ENCODE measurements around the gene PLBD2. TPM values are rescaled to one million over a fixed set of nuclear protein-coding genes. Genes with fewer than 3 reads are reported as not detected.

PLBD2 gene
- total and polyA plus RNA-seq, 5 donors: 33.7 to 54.3 (median 50.4) TPM

- Histone ChIP-seq H3K4me1 (ENCODE audit: control insufficient read depth, insufficient read depth, low read length) (no peaks in the 10 kb centered on the region), H3K9me3 (ENCODE audit: control insufficient read depth, low read length) (no peaks in the 10 kb centered on the region), H3K27me3 (ENCODE audit: control insufficient read depth, insufficient read depth) (no peaks in the 10 kb centered on the region), H3K27ac (ENCODE audit: low read length) (peak overlapping the region; percentile 53), H3K4me3 (ENCODE audit: low read length) (peak overlapping the region; percentile 65)
- WGBS: 30% methylated on average over 11 of the region's 11 CpGs
- DNase-seq (peak; percentile 71 to 90 (median 84)), ATAC-seq (peak; percentile 45 to 51)
- intact Hi-C loops (cut with DNase I): no loop called here
Measured at GRCh38 chr12:113359133-113359938, 949 bp downstream of the PLBD2 start.

- H3K27ac ChIP-seq (ENCODE audit: low read length): no peak overlapping the region
- intact Hi-C loops (cut with DNase I): no loop called here
- DNase-seq: peak in 2 of 3 donors; percentile 40 to 55
- WGBS: 69% methylated on average over 9 of the region's 9 CpGs
- H3K27me3 ChIP-seq (ENCODE audit: control insufficient read depth, insufficient read depth): no peaks in the 10 kb centered on the region
- no peak overlapping the region for H3K4me3 ChIP-seq (ENCODE audit: low read length)
- H3K4me1 ChIP-seq (ENCODE audit: control insufficient read depth, insufficient read depth, low read length): no peaks in the 10 kb centered on the region
- H3K9me3 ChIP-seq (ENCODE audit: control insufficient read depth, low read length): no peaks in the 10 kb centered on the region
- ATAC-seq: peak in 1 of 2 donors; percentile 2
Measured at GRCh38 chr12:113359939-113360748, 1.8 kb downstream of the PLBD2 start.

DNA sequence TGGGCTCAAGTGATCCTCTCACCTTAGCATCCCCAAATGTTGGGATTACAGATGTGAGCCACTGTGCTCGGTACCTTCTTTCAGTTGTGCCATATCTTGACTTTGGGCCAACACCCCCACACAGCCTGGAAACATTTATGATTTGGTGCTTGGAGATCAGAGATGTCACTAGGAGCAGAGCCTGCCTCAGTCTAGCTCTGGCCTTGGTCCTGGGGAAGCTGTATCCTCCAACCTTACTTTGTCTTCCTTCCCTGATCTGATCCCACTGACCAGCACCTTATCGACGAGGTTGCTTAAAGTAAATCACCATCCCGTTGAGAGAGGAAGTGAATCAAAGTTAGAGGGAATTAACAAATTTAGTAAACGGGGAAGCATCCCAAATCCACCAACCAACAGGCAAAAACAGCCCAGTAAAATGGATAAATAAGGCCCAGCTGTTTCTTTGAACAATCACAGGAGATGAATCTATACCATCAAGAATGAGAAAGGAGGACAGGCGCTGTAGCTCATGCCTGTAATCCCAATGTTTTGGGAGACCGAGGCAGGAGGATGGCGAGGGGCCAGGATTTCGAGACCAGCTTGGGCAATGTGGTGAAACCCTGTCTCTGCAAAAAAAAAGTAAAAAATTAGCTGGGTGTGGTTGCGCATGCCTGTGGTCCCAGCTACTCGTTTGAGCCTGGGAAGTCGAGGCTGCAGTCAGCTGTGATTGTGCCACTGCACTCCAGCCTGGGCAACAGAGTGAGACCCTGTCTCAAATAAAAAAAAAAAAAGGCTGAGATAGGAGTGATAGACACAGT, 3.4 kb downstream of the PLBD2 start:
- H3K27ac ChIP-seq (ENCODE audit: low read length): no peak overlapping the region
- intact Hi-C loops (cut with DNase I): no loop called here
- H3K27me3 ChIP-seq (ENCODE audit: control insufficient read depth, insufficient read depth): no peaks in the 10 kb centered on the region
- no peaks in the 10 kb centered on the region for H3K9me3 ChIP-seq (ENCODE audit: control insufficient read depth, low read length)
- 68% methylated on average over 12 of the region's 12 CpGs for WGBS
- ATAC-seq: no peak
- peaks cover 3% of the 10 kb centered on the region for H3K4me1 ChIP-seq (ENCODE audit: control insufficient read depth, insufficient read depth, low read length)
- DNase-seq: peak in 1 of 3 donors; percentile 37
- no peak overlapping the region for H3K4me3 ChIP-seq (ENCODE audit: low read length)

DNA sequence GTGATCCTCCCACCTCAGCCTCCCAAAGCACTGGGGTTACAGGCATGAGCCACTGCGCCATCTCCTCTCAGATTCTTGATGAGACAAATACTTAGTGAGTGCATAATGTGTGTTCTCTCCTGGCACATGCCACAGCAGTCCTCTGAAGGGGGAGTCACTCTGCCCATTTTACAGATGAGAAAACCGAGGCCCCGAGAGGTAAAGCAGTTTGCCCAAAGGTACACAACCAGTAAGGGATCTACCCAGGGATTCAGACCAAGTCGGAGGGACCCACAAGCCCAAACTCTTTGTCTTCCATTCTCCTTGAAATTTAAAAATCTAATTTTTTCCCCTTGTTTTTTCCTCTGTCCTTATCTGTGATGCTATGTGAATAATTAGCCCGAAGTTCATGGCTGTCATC, 6.3 kb downstream of the PLBD2 start:
- Histone ChIP-seq H3K27me3 (ENCODE audit: control insufficient read depth, insufficient read depth) (no peaks in the 10 kb centered on the region), H3K4me1 (ENCODE audit: control insufficient read depth, insufficient read depth, low read length) (peaks cover 3% of the 10 kb centered on the region), H3K4me3 (ENCODE audit: low read length) (no peak overlapping the region), H3K27ac (ENCODE audit: low read length) (no peak overlapping the region), H3K9me3 (ENCODE audit: control insufficient read depth, low read length) (no peaks in the 10 kb centered on the region)
- intact Hi-C loops (cut with DNase I): no loop called here
- ATAC-seq (no peak), DNase-seq (no peak)
- WGBS: 95% methylated on average over 5 of the region's 5 CpGs

GRCh38 chr12:113365639-113366395, 7.4 kb downstream of the PLBD2 start:
- intact Hi-C loops (cut with DNase I): no loop called here
- ATAC-seq (no peak), DNase-seq (no peak)
- 72% methylated on average over 7 of the region's 7 CpGs for WGBS
- Histone ChIP-seq H3K9me3 (ENCODE audit: control insufficient read depth, low read length) (no peaks in the 10 kb centered on the region), H3K4me3 (ENCODE audit: low read length) (no peak overlapping the region), H3K27me3 (ENCODE audit: control insufficient read depth, insufficient read depth) (no peaks in the 10 kb centered on the region), H3K4me1 (ENCODE audit: control insufficient read depth, insufficient read depth, low read length) (peaks cover 3% of the 10 kb centered on the region), H3K27ac (ENCODE audit: low read length) (peak overlapping the region; percentile 17)

- Histone ChIP-seq H3K4me1 (ENCODE audit: control insufficient read depth, insufficient read depth, low read length) (peaks cover 3% of the 10 kb centered on the region), H3K27ac (ENCODE audit: low read length) (peak overlapping the region; percentile 52), H3K4me3 (ENCODE audit: low read length) (no peak overlapping the region), H3K27me3 (ENCODE audit: control insufficient read depth, insufficient read depth) (no peaks in the 10 kb centered on the region), H3K9me3 (ENCODE audit: control insufficient read depth, low read length) (no peaks in the 10 kb centered on the region)
- ATAC-seq (peak; percentile 62 to 66), DNase-seq (no peak)
- intact Hi-C loops (cut with DNase I): no loop called here
- 56% methylated on average over 4 of the region's 4 CpGs for WGBS
Measured at GRCh38 chr12:113366827-113367226, 8.4 kb downstream of the PLBD2 start.

DNA sequence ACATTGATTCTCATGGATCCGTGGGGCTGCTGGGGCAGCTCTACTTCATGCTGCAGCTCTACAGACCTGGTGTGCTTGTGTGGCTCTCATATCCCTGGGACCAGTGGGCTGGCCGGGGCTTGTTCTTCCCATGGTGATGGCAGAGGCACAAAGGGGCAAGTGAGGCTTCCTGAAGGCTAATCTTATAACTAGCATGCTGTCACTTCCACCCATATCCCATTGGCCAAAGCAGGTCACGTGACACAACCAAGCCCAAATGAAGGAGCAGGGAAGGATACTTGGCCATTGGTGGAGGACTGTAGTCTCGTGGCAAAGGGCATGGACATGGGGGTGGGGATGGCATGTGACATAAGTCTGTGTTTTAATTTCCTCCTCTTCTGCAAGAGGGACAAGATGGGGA, 9.9 kb downstream of the PLBD2 start:
- DNase-seq: no peak
- Histone ChIP-seq H3K27me3 (ENCODE audit: control insufficient read depth, insufficient read depth) (no peaks in the 10 kb centered on the region), H3K4me1 (ENCODE audit: control insufficient read depth, insufficient read depth, low read length) (peaks cover 3% of the 10 kb centered on the region), H3K27ac (ENCODE audit: low read length) (no peak overlapping the region), H3K4me3 (ENCODE audit: low read length) (no peak overlapping the region), H3K9me3 (ENCODE audit: control insufficient read depth, low read length) (no peaks in the 10 kb centered on the region)
- ATAC-seq: no peak
- WGBS: 88% methylated on average over 4 of the region's 4 CpGs
- intact Hi-C loops (cut with DNase I): no loop called here

DNA sequence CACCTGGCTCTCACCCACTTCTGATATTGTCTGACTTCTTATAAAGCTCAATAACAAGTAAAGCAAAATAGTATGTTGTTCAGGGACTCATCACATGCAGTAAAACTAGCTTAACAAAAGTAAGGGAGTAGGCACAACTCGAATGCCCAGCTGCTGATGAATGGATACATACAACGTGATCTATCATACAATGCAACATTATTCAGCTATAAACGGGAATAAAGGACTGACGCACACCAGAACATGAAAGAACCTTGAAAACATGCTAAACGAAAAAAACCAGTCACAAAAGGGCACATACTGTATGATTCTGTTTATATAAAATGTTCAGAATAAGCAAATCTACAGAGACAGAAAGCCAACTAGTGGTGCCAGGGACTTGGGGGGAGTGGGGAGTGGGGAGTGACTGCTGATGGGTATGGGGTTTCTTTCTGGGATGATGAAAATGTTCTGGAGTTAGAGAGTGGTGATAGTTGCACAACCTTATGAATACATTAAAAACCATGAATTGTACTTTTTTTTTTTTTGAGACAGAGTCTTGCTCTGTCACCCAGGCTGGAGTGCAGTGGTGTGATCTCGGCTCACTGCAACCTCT, 11.1 kb downstream of the PLBD2 start:
- intact Hi-C loops (cut with DNase I): no loop called here
- no peak for ATAC-seq
- WGBS: 84% methylated on average over 6 of the region's 6 CpGs

GRCh38 chr12:113370923-113371682, 12.7 kb downstream of the PLBD2 start:
- H3K27me3 ChIP-seq (ENCODE audit: control insufficient read depth, insufficient read depth): no peaks in the 10 kb centered on the region
- H3K9me3 ChIP-seq (ENCODE audit: control insufficient read depth, low read length): no peaks in the 10 kb centered on the region
- peaks cover 3% of the 10 kb centered on the region for H3K4me1 ChIP-seq (ENCODE audit: control insufficient read depth, insufficient read depth, low read length)
- intact Hi-C loops (cut with DNase I): no loop called here
- no peak overlapping the region for H3K27ac ChIP-seq (ENCODE audit: low read length)
- DNase-seq: no peak
- ATAC-seq: no peak
- H3K4me3 ChIP-seq (ENCODE audit: low read length): no peak overlapping the region
- 78% methylated on average over 7 of the region's 7 CpGs for WGBS

More for the DNA sequence above, 11.1 kb downstream of the PLBD2 start:
- no peak overlapping the region for H3K27ac ChIP-seq (ENCODE audit: low read length)
- no peaks in the 10 kb centered on the region for H3K27me3 ChIP-seq (ENCODE audit: control insufficient read depth, insufficient read depth)
- H3K9me3 ChIP-seq (ENCODE audit: control insufficient read depth, low read length): no peaks in the 10 kb centered on the region
- no peak for DNase-seq
- no peak overlapping the region for H3K4me3 ChIP-seq (ENCODE audit: low read length)
- peaks cover 3% of the 10 kb centered on the region for H3K4me1 ChIP-seq (ENCODE audit: control insufficient read depth, insufficient read depth, low read length)

Measured in right cardiac atrium (tissue), 5 donors.